ENCODE measurements around the gene ARMH2. TPM values are rescaled to one million over a fixed set of nuclear protein-coding genes. Genes with fewer than 3 reads are reported as not detected.
"Not testable (repeated sequence)": the region's sequence is repeated elsewhere in the genome, so short reads cannot be mapped to it uniquely, and the experiment has no call there.

The ARMH2 gene
- total and polyA plus RNA-seq, 5 donors from 2014 or later, result 0.27 to 1.8 (median 0.29) TPM; not detected in 2

DNA sequence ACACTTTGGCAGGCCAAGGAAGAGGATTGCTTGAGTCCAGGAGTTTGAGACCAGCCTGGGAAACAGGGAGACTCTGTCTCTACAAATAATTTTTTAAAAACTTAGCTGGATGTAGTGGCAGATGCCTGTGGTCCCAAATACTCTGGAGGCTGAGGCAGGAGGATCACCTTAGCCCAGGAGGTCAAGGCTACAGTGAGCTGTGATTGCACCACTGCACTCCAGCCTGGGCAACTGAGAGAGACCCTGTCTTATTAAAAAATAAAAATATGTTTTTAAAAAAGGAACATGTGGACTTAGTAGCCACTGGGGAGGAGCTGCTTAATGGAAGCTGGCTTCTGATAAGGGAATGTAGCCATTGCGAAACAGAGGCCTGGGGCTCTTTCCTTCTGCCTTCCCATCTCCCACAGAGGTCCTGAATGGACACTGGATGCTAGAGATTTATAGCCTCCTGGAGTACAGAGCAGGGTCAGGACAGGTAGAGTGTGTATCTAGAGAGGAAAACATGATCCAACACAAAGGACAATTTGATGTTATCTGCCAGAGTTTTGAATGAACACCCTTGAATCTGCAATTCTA, 45.7 kb downstream of the ARMH2 start:
- H3K9me3 Mint-ChIP-seq, result peaks cover 0 to 7% (median 3%) of the 10 kb centered on the region in 7 donors
- Histone ChIP-seq H3K27me3 (ENCODE audit: control insufficient read depth, insufficient read depth, low read length) (peaks cover 2% of the 10 kb centered on the region), H3K27ac (ENCODE audit: insufficient read depth, low read length, poor library complexity, severe bottlenecking) (no peak overlapping the region), H3K4me3 (ENCODE audit: low read depth, low read length) (no peak overlapping the region), H3K9me3 (ENCODE audit: control insufficient read depth in 2 of 2, low read length in 2 of 2) (no peaks in the 10 kb centered on the region), H3K4me1 (ENCODE audit: control insufficient read depth, insufficient read depth, low read length, poor library complexity, severe bottlenecking) (no peaks in the 10 kb centered on the region), H3K36me3 (ENCODE audit: control insufficient read depth, insufficient read depth, low read length) (no peaks in the 10 kb centered on the region)
- DNase-seq (no peak), ATAC-seq (ENCODE audit: low read depth in 2 of 2) (no peak)
- H3K4me3 Mint-ChIP-seq, result no peak overlapping the region
- no peak overlapping the region for H3K27ac Mint-ChIP-seq
- H3K27me3 Mint-ChIP-seq, result peaks cover 27% of the 10 kb centered on the region
- no peaks in the 10 kb centered on the region for H3K36me3 Mint-ChIP-seq
- H3K4me1 Mint-ChIP-seq, result no peaks in the 10 kb centered on the region

DNA sequence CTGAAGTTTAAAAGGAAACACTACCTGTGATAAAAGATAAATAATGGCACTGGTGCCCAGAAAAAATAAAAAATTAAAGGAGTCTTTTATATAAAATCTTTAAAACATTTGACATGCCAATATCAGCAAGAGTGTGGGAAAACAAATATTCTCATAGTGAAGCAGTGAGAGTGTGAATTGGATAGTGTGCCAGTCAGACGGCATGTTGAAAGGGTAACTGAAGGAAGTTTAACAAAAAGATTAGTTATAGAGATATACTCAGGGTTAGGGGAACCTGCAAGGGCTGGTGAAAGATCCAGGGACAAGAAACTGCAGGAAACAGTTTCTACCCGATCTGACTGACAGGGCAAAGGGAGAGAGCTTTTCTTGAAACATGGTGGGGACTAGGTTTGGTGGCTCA, 46.2 kb downstream of the ARMH2 start:
- H3K4me1 ChIP-seq (ENCODE audit: control insufficient read depth, insufficient read depth, low read length, poor library complexity, severe bottlenecking), result no peaks in the 10 kb centered on the region
- H3K27ac ChIP-seq (ENCODE audit: insufficient read depth, low read length, poor library complexity, severe bottlenecking), result no peak overlapping the region
- no peak overlapping the region for H3K4me3 Mint-ChIP-seq
- H3K36me3 ChIP-seq (ENCODE audit: control insufficient read depth, insufficient read depth, low read length), result no peaks in the 10 kb centered on the region
- ATAC-seq (ENCODE audit: low read depth in 2 of 2) (no peak), DNase-seq (no peak)
- H3K36me3 Mint-ChIP-seq, result no peaks in the 10 kb centered on the region
- H3K9me3 ChIP-seq (ENCODE audit: control insufficient read depth in 2 of 2, low read length in 2 of 2), result no peaks in the 10 kb centered on the region
- H3K27ac Mint-ChIP-seq, result no peak overlapping the region
- H3K4me1 Mint-ChIP-seq, result no peaks in the 10 kb centered on the region
- H3K27me3 Mint-ChIP-seq, result peaks cover 27% of the 10 kb centered on the region
- H3K9me3 Mint-ChIP-seq, result peaks cover 0 to 7% (median 3%) of the 10 kb centered on the region in 7 donors
- no peak overlapping the region for H3K4me3 ChIP-seq (ENCODE audit: low read depth, low read length)
- peaks cover 2% of the 10 kb centered on the region for H3K27me3 ChIP-seq (ENCODE audit: control insufficient read depth, insufficient read depth, low read length)

DNA sequence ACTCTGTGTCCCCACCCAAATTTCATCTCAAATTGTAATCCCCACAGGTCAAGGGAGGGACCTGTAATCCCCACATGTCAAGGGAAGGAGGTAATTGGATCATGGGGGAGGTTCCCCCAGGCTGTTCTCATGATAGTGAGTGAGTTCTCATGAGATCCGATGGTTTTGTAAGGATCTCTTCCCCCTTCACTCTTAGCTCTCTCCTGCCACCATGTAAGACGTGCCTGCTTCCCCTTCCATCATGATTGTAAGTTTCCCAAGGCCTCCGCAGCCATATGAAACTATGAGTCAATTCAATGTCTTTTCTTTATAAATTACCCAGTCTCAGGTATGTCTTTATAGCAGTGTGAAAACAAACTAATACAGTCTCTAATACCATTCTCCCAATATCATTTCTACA, 47.8 kb downstream of the ARMH2 start:
- H3K9me3 ChIP-seq (ENCODE audit: control insufficient read depth in 2 of 2, low read length in 2 of 2); H3K36me3 ChIP-seq (ENCODE audit: control insufficient read depth, insufficient read depth, low read length); DNase-seq; H3K36me3 Mint-ChIP-seq; H3K4me3 Mint-ChIP-seq; H3K27ac ChIP-seq (ENCODE audit: insufficient read depth, low read length, poor library complexity, severe bottlenecking); H3K4me3 ChIP-seq (ENCODE audit: low read depth, low read length); H3K27me3 ChIP-seq (ENCODE audit: control insufficient read depth, insufficient read depth, low read length); H3K9me3 Mint-ChIP-seq; H3K4me1 ChIP-seq (ENCODE audit: control insufficient read depth, insufficient read depth, low read length, poor library complexity, severe bottlenecking); ATAC-seq (ENCODE audit: low read depth in 2 of 2); H3K4me1 Mint-ChIP-seq; H3K27ac Mint-ChIP-seq: not testable (repeated sequence)
- peaks cover 27% of the 10 kb centered on the region for H3K27me3 Mint-ChIP-seq

DNA sequence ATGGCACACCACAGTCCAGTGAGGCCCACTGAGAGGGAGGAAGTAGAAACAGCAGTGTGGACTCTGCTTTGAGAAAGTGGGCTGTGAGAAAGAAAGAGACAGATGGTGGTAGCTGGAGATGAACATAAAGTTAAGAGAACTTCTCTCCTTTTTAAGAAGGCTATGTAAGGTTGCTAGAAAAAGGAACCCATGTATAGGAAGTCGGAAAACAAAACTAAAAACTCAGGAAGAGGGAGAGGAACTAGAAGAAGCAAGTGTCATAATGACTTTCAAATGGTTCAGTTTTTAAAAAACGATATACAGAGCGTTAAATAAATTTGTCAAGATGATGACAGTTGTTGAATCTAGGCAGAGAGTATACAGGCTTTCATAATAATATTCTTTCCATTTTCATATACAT, 49.4 kb downstream of the ARMH2 start:
- Mint-ChIP-seq H3K4me3 (no peak overlapping the region), H3K27me3 (peaks cover 24% of the 10 kb centered on the region), H3K36me3 (no peaks in the 10 kb centered on the region), H3K9me3 (peaks cover 0 to 7% (median 2%) of the 10 kb centered on the region in 7 donors), H3K27ac (no peak overlapping the region), H3K4me1 (no peaks in the 10 kb centered on the region)
- ATAC-seq (ENCODE audit: low read depth in 2 of 2) (no peak), DNase-seq (no peak)
- Histone ChIP-seq H3K36me3 (ENCODE audit: control insufficient read depth, insufficient read depth, low read length) (no peaks in the 10 kb centered on the region), H3K27ac (ENCODE audit: insufficient read depth, low read length, poor library complexity, severe bottlenecking) (no peak overlapping the region), H3K4me3 (ENCODE audit: low read depth, low read length) (no peak overlapping the region), H3K27me3 (ENCODE audit: control insufficient read depth, insufficient read depth, low read length) (peaks cover 2% of the 10 kb centered on the region), H3K4me1 (ENCODE audit: control insufficient read depth, insufficient read depth, low read length, poor library complexity, severe bottlenecking) (no peaks in the 10 kb centered on the region), H3K9me3 (ENCODE audit: control insufficient read depth in 2 of 2, low read length in 2 of 2) (no peaks in the 10 kb centered on the region)

Other genes with a start within 250 kb of the ARMH2 start
- gene KIAA0319, start 152.7 kb downstream of the ARMH2 start, total RNA-seq, result not detected
- gene KIAA0319, start 152.7 kb downstream of the ARMH2 start, polyA plus RNA-seq, result under 1 TPM in 1 of 4 donors, not detected in 3; 0.02 TPM
- gene TDP2, start 132.0 kb downstream of the ARMH2 start, total RNA-seq, result 43.2 TPM
- gene TDP2, start 132.0 kb downstream of the ARMH2 start, polyA plus RNA-seq, result 10 to 100 TPM; 55.2 to 68.6 (median 57.1) TPM
- 2.9 TPM for gene ACOT13, start 131.8 kb downstream of the ARMH2 start, total RNA-seq
- 10 to 100 TPM; 14.3 to 26.7 (median 17.2) TPM for gene ACOT13, start 131.8 kb downstream of the ARMH2 start, polyA plus RNA-seq
- 124 TPM for gene C6orf62, start 79.8 kb downstream of the ARMH2 start, total RNA-seq
- 100 to 1,000 TPM in 1 of 4 donors, 10 to 100 TPM in 3; 91.7 to 106 (median 98.6) TPM for gene C6orf62, start 79.8 kb downstream of the ARMH2 start, polyA plus RNA-seq
- 28.3 TPM for gene GMNN, start 24.0 kb downstream of the ARMH2 start, total RNA-seq
- 10 to 100 TPM in 3 of 4 donors, 1 to 10 TPM in 1; 9.1 to 13.6 (median 11.4) TPM for gene GMNN, start 24.0 kb downstream of the ARMH2 start, polyA plus RNA-seq
- 364 TPM for gene RIPOR2, start 137.0 kb upstream of the ARMH2 start, total RNA-seq
- gene RIPOR2, start 137.0 kb upstream of the ARMH2 start, polyA plus RNA-seq, result 100 to 1,000 TPM; 320 to 435 (median 407) TPM